NOMO-1 treated with DMSO at 0.1 percent for 48 hours (cell line): ENCODE measurements around the gene CACNA1G.

Experiments
- DNase-seq: peaks from one replicate; lab custom pipeline; 2025; ENCODE audit not compliant: unreplicated experiment; lab: John Stamatoyannopoulos, UW

Gene CACNA1G

GRCh38 chr17:50585346-50585745, 24.8 kb downstream of the CACNA1G start:
- no peak for DNase-seq

- DNase-seq = no peak
Measured at GRCh38 chr17:50585891-50586290, 25.4 kb downstream of the CACNA1G start.

GRCh38 chr17:50586421-50587247, 26.1 kb downstream of the CACNA1G start:
- DNase-seq = no peak

- DNase-seq = no peak
Measured at GRCh38 chr17:50587571-50587970, 27.1 kb downstream of the CACNA1G start.

GRCh38 chr17:50588391-50589049, 28.0 kb downstream of the CACNA1G start:
- DNase-seq = no peak

- no peak for DNase-seq
Measured at GRCh38 chr17:50589095-50589705, 28.7 kb downstream of the CACNA1G start.

- no peak for DNase-seq
Measured at GRCh38 chr17:50590946-50591737, 30.6 kb downstream of the CACNA1G start.

- no peak for DNase-seq
Measured at GRCh38 chr17:50593321-50593720, 32.8 kb downstream of the CACNA1G start.

- DNase-seq = no peak
Measured at GRCh38 chr17:50594128-50594823, 33.8 kb downstream of the CACNA1G start.

GRCh38 chr17:50594892-50595291, 34.4 kb downstream of the CACNA1G start:
- DNase-seq = no peak

- DNase-seq = no peak
Measured at GRCh38 chr17:50596191-50597037, 35.9 kb downstream of the CACNA1G start.

- peak; percentile 21 for DNase-seq
Measured at GRCh38 chr17:50598487-50598886, 38.0 kb downstream of the CACNA1G start.

- DNase-seq = no peak
Measured at GRCh38 chr17:50599606-50600005, 39.1 kb downstream of the CACNA1G start.

- DNase-seq = no peak
Measured at GRCh38 chr17:50601823-50602375, 41.4 kb downstream of the CACNA1G start.

GRCh38 chr17:50602836-50603235, 42.3 kb downstream of the CACNA1G start:
- DNase-seq = no peak

- DNase-seq = peak; percentile 13
Measured at GRCh38 chr17:50603340-50603739, 42.8 kb downstream of the CACNA1G start.

GRCh38 chr17:50604513-50604912, 44.0 kb downstream of the CACNA1G start:
- DNase-seq = no peak

GRCh38 chr17:50605429-50605828, 44.9 kb downstream of the CACNA1G start:
- no peak for DNase-seq

- no peak for DNase-seq
Measured at GRCh38 chr17:50607522-50608175, 47.1 kb downstream of the CACNA1G start.
